Panc1 (cell line): ENCODE data around the gene TSNAX. TPM values are rescaled to one million over a fixed set of nuclear protein-coding genes. Genes with fewer than 3 reads are reported as not detected.

ENCODE experiments used
- ATAC-seq: fragments of 200-7000 bp; cut with Tn5 transposase; 2 replicates; pipeline ENCODE4 v1.9.1; 2020; ENCODE audit warnings: mild to moderate bottlenecking, moderate library complexity
- BruUV-seq: library from RNA; stranded (reverse); fragments of 400-500 nt; replicated peaks from 2 replicates; lab custom pipeline; 2021; lab: Mats Ljungman, UMichigan
- CTCF ChIA-PET: fragments of 300-600 bp; sonication (Branson Sonifier 250); formaldehyde crosslinking; loops from one replicate; lab custom pipeline; 2022; ENCODE audit warnings: antibody characterized with exemption; lab: Charles Lee
- POLR2A ChIA-PET: fragments of 300-600 bp; sonication (Branson Sonifier 250); formaldehyde crosslinking; loops from one replicate; lab custom pipeline; 2022; ENCODE audit warnings: antibody characterized with exemption; lab: Charles Lee
- DNase-seq: peaks from one replicate; pipeline ENCODE4 v3.0.0-alpha.2; 2010; ENCODE audit warnings: low read depth, low spot score
- H3K27ac ChIP-seq: 2 replicates; pipeline ENCODE4 v1.5.1; 2011; ENCODE audit warnings: mild to moderate bottlenecking, low read length, inconsistent platforms
- H3K27me3 ChIP-seq: fragments of 200-500 bp; sonication (Bioruptor generic); 2 replicates; pipeline ENCODE4 v1.6.0; 2014; ENCODE audit warnings: low read length, inconsistent platforms; ENCODE audit not compliant: control insufficient read depth, insufficient read depth
- H3K36me3 ChIP-seq: fragments of 200-500 bp; sonication (Bioruptor generic); 2 replicates; pipeline ENCODE4 v1.5.1; 2014; ENCODE audit warnings: inconsistent platforms, mild to moderate bottlenecking, low read length, moderate library complexity; ENCODE audit not compliant: control insufficient read depth, insufficient read depth
- H3K4me1 ChIP-seq: 2 replicates; pipeline ENCODE4 v1.5.1; 2011; ENCODE audit warnings: inconsistent platforms, mild to moderate bottlenecking, low read length, moderate library complexity; ENCODE audit not compliant: control insufficient read depth, insufficient read depth
- H3K4me3 ChIP-seq, 2 experiments: 2 replicates each; pipeline ENCODE4 v1.5.1; 2011 to 2012; ENCODE audit warnings: low read depth in 2 of 2, low read length in 2 of 2, mild to moderate bottlenecking in 2 of 2, inconsistent platforms in 1 of 2, moderate library complexity in 1 of 2
- H3K9me3 ChIP-seq: fragments of 200-500 bp; sonication (Bioruptor generic); 2 replicates; pipeline ENCODE4 v1.5.1; 2014; ENCODE audit warnings: low read depth, mild to moderate bottlenecking, inconsistent platforms, low read length, moderate library complexity; ENCODE audit not compliant: control insufficient read depth, insufficient read depth
- CTCF ChIP-seq: fragments of 450-650 bp; IDR thresholded peaks from 2 replicates; pipeline ENCODE4 v1.5.1; 2017; ENCODE audit warnings: mild to moderate bottlenecking
- POLR2AphosphoS5 ChIP-seq: IDR thresholded peaks from 2 replicates; pipeline ENCODE4 v1.6.1; 2012; ENCODE audit warnings: mild to moderate bottlenecking, low read depth, low read length, moderate library complexity
- REST ChIP-seq, 2 experiments: IDR thresholded peaks; 2 replicates each; pipeline ENCODE4 v1.6.1; 2011 to 2012; ENCODE audit warnings: low read depth in 2 of 2, control low read depth in 1 of 2, low read length in 1 of 2, mild to moderate bottlenecking in 1 of 2, moderate library complexity in 1 of 2; ENCODE audit not compliant: insufficient read depth in 1 of 2
- SIN3A ChIP-seq: IDR thresholded peaks from 2 replicates; pipeline ENCODE4 v1.6.1; 2012; ENCODE audit warnings: low read depth, mild to moderate bottlenecking, low read length, moderate library complexity, borderline replicate concordance; ENCODE audit not compliant: insufficient read depth
- TCF7L2 ChIP-seq: IDR thresholded peaks from 2 replicates; pipeline ENCODE4 v1.6.1; 2011; ENCODE audit warnings: mild to moderate bottlenecking, low read depth, low read length, inconsistent platforms
- in situ Hi-C: cut with HindIII; loops from 2 replicates; pipeline ENCODE4 v1.10.0; 2016; ENCODE audit warnings: low sequenced_read_pairs, low pct_unique_long_range_greater_than_20kb
- intact Hi-C: fragments of 100-400 bp; cut with micrococcal nuclease; formaldehyde crosslinking; loops from one replicate; pipeline ENCODE4 v1.10.0; 2022; ENCODE audit not compliant: unreplicated experiment
- total RNA-seq: library from RNA; stranded (reverse); gene quantifications from one replicate; pipeline ENCODE4 v1.2.1, GENCODE V29; 2021; ENCODE audit not compliant: unreplicated experiment

Gene TSNAX
- total RNA-seq, 1 experiment from 2014 or later = 40.0 TPM

DNA sequence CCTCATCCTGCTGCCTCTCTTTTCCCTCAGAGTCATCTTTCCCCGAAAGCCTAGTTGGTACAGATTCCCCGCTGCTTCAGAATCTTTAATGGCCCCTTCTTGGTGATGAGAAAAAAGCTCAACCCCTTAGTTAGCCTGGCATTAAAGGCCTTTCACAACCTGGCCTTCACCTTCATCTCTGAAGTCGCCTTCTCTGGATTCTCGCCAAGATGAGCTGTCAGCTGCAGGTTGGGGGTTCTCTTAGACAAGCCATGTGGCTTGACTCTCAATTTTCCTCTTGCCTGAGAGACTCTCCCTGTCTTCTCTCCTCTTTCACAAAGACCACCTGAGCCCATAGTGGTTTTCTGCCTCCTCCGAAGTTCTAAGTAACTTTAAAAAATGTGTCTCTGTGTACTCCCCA, 82.6 kb downstream of the TSNAX start:
- DNase-seq = no peak
- H3K4me3 ChIP-seq = no peak overlapping the region
- no peaks in the 10 kb centered on the region for H3K36me3 ChIP-seq
- no peaks in the 10 kb centered on the region for H3K9me3 ChIP-seq
- no peak overlapping the region for H3K27ac ChIP-seq
- ATAC-seq = no peak
- no peak for TF ChIP-seq REST (IDR thresholded peaks at IDR 0.05; ENCODE audit: insufficient read depth in 1 of 2, low read depth in 2 of 2, low read length in 1 of 2)
- no peak for TF ChIP-seq TCF7L2
- no peak for TF ChIP-seq POLR2AphosphoS5
- TF ChIP-seq CTCF = no peak
- no peak for TF ChIP-seq SIN3A
- no peaks in the 10 kb centered on the region; the same call in 1 of the 2 replicates for H3K27me3 ChIP-seq
- ChIA-PET CTCF (no interaction called here), POLR2A (no interaction called here)
- no TSS peak for BruUV-seq
- intact Hi-C loops (no loop called here), in situ Hi-C loops (no loop called here)
- no peaks in the 10 kb centered on the region for H3K4me1 ChIP-seq

GRCh38 chr1:231611851-231612250, 83.4 kb downstream of the TSNAX start:
- in situ Hi-C loops (no loop called here), intact Hi-C loops (no loop called here)
- Histone ChIP-seq H3K4me3 (no peak overlapping the region), H3K27me3 (no peaks in the 10 kb centered on the region; the same call in 1 of the 2 replicates), H3K36me3 (no peaks in the 10 kb centered on the region), H3K27ac (no peak overlapping the region), H3K4me1 (no peaks in the 10 kb centered on the region), H3K9me3 (no peaks in the 10 kb centered on the region)
- ATAC-seq (no peak), DNase-seq (no peak)
- POLR2A ChIA-PET = no interaction called here
- TF ChIP-seq SIN3A = no peak
- TF ChIP-seq CTCF = no peak
- TF ChIP-seq POLR2AphosphoS5 = no peak
- CTCF ChIA-PET = no interaction called here
- no TSS peak for BruUV-seq
